Measurements from ENCODE around the gene SLC5A4. TPM values are rescaled to one million over a fixed set of nuclear protein-coding genes. Genes with fewer than 3 reads are reported as not detected.

The SLC5A4 gene
- total RNA-seq, 1 experiment from 2014 or later, result not detected

- Histone ChIP-seq H3K79me2 (ENCODE audit: low read depth) (no peaks in the 10 kb centered on the region), H3K4me2 (no peak overlapping the region), H2AFZ (no peak overlapping the region), H4K20me1 (ENCODE audit: insufficient read depth) (no peaks in the 10 kb centered on the region; the same call in 1 of the 2 replicates), H3K4me1 (replicated peaks; ENCODE audit: insufficient read depth) (no peaks in the 10 kb centered on the region), H3K27me3 (ENCODE audit: insufficient read depth, low read depth) (peaks cover 75% of the 10 kb centered on the region), H3K9me3 (ENCODE audit: insufficient read depth, low read depth) (no peaks in the 10 kb centered on the region), H3K27ac (no peak overlapping the region), H3F3A (ENCODE audit: insufficient read depth, low read depth) (no peaks in the 10 kb centered on the region), H3K4me3 (no peak overlapping the region), H3K9me2 (ENCODE audit: insufficient read depth) (no peaks in the 10 kb centered on the region), H3K36me3 (ENCODE audit: low read depth) (no peaks in the 10 kb centered on the region)
- no TSS peak for BruUV-seq (replicated peaks)
- intact Hi-C loops (cut with micrococcal nuclease; ENCODE audit: unreplicated experiment), result no loop called here
- POLR2A ChIA-PET (ENCODE audit: unreplicated experiment), result no interaction called here
- CTCF ChIA-PET, result no interaction called here
- TF ChIP-seq, protein P1, sequence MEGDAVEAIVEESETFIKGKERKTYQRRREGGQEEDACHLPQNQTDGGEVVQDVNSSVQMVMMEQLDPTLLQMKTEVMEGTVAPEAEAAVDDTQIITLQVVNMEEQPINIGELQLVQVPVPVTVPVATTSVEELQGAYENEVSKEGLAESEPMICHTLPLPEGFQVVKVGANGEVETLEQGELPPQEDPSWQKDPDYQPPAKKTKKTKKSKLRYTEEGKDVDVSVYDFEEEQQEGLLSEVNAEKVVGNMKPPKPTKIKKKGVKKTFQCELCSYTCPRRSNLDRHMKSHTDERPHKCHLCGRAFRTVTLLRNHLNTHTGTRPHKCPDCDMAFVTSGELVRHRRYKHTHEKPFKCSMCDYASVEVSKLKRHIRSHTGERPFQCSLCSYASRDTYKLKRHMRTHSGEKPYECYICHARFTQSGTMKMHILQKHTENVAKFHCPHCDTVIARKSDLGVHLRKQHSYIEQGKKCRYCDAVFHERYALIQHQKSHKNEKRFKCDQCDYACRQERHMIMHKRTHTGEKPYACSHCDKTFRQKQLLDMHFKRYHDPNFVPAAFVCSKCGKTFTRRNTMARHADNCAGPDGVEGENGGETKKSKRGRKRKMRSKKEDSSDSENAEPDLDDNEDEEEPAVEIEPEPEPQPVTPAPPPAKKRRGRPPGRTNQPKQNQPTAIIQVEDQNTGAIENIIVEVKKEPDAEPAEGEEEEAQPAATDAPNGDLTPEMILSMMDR (conservative IDR thresholded peaks at IDR 0.05), result no peak
- no peak for DNase-seq
These were observed 80.0 kb downstream of the SLC5A4 start for GRCh38 chr22:32175115-32175514.

Other genes with a start within 250 kb of the SLC5A4 start
- not detected in 2 replicates for gene SLC5A1, start 212.1 kb downstream of the SLC5A4 start, total RNA-seq (2021)
- not detected in 2 replicates for gene C22orf42, start 96.0 kb downstream of the SLC5A4 start, total RNA-seq (2021)
- gene RFPL2, start 50.3 kb downstream of the SLC5A4 start, total RNA-seq (2021), result not detected in 2 replicates
- gene RFPL3, start 102.5 kb upstream of the SLC5A4 start, total RNA-seq (2021), result not detected in 2 replicates
- 75.9 and 76.5 TPM in 2 replicates for gene RTCB, start 156.9 kb upstream of the SLC5A4 start, total RNA-seq (2021)
- gene BPIFC, start 209.1 kb upstream of the SLC5A4 start, total RNA-seq (2021), result not detected in 2 replicates
- gene FBXO7, start 219.5 kb upstream of the SLC5A4 start, total RNA-seq (2021), result 76.0 and 81.9 TPM in 2 replicates